ENCODE results near the gene CHMP5. TPM values are rescaled to one million over a fixed set of nuclear protein-coding genes. Genes with fewer than 3 reads are reported as not detected.

The CHMP5 gene
- total RNA-seq, 2 experiments from 2014 or later: 31.2 to 50.1 TPM

GRCh38 chr9:33242609-33243134 lies 22.2 kb upstream of the CHMP5 start:
- Histone ChIP-seq H4K20me1 (ENCODE audit: insufficient read depth, low read length) (no peaks in the 10 kb centered on the region), H3K9me3 (ENCODE audit: low read length) (no peaks in the 10 kb centered on the region), H3K27ac (ENCODE audit: low read depth, low read length, poor library complexity, severe bottlenecking) (no peak overlapping the region), H3K79me2 (ENCODE audit: insufficient read depth, low read depth, low read length) (no peaks in the 10 kb centered on the region), H3K4me1 (ENCODE audit: insufficient read depth, low read length, poor library complexity, severe bottlenecking) (no peaks in the 10 kb centered on the region), H3K9me2 (ENCODE audit: insufficient read depth, low read length) (no peaks in the 10 kb centered on the region), H3K36me3 (ENCODE audit: insufficient read depth, low read length) (no peaks in the 10 kb centered on the region), H3K4me2 (ENCODE audit: low read length) (no peak overlapping the region), H3K4me3 (ENCODE audit: low read depth, low read length, poor library complexity, severe bottlenecking) (no peak overlapping the region), H2AFZ (ENCODE audit: low read length) (no peak overlapping the region)
- ChIA-PET POLR2A (interaction anchor here (0.7 to 1.3 kb wide), 3 partner anchors 16 to 105 kb away, joined by 3 read pairs; no protein-coding TSS in a partner anchor), CTCF (ENCODE audit: unreplicated experiment) (no interaction called here)
- intact Hi-C loops (cut with micrococcal nuclease; ENCODE audit: unreplicated experiment): no loop called here
- BruUV-seq (replicated peaks): no TSS peak
- DNase-seq (ENCODE audit: low spot score): no peak
- no peak for TF ChIP-seq CTCF (conservative IDR thresholded peaks at IDR 0.05; ENCODE audit: low read length)
- TF ChIP-seq EZH2phosphoT487 (IDR thresholded peaks at IDR 0.05; ENCODE audit: borderline replicate concordance, low read depth, low read length): no peak

GRCh38 chr9:33244137-33244784 lies 20.6 kb upstream of the CHMP5 start:
- no TSS peak for BruUV-seq (replicated peaks)
- DNase-seq (ENCODE audit: low spot score): no peak
- Histone ChIP-seq H3K36me3 (ENCODE audit: insufficient read depth, low read length) (no peaks in the 10 kb centered on the region), H3K4me3 (ENCODE audit: low read depth, low read length, poor library complexity, severe bottlenecking) (no peak overlapping the region), H3K4me2 (ENCODE audit: low read length) (no peak overlapping the region), H2AFZ (ENCODE audit: low read length) (no peak overlapping the region), H3K79me2 (ENCODE audit: insufficient read depth, low read depth, low read length) (no peaks in the 10 kb centered on the region), H3K4me1 (ENCODE audit: insufficient read depth, low read length, poor library complexity, severe bottlenecking) (peaks cover 9% of the 10 kb centered on the region), H4K20me1 (ENCODE audit: insufficient read depth, low read length) (no peaks in the 10 kb centered on the region), H3K9me2 (ENCODE audit: insufficient read depth, low read length) (no peaks in the 10 kb centered on the region), H3K27ac (ENCODE audit: low read depth, low read length, poor library complexity, severe bottlenecking) (no peak overlapping the region), H3K9me3 (ENCODE audit: low read length) (no peaks in the 10 kb centered on the region)
- intact Hi-C loops (cut with micrococcal nuclease; ENCODE audit: unreplicated experiment): no loop called here
- ChIA-PET POLR2A (interaction anchor here (0.6 kb wide), 1 partner anchor 59 kb away, joined by 4 read pairs; no protein-coding TSS in a partner anchor), CTCF (ENCODE audit: unreplicated experiment) (no interaction called here)
- no peak for TF ChIP-seq EZH2phosphoT487 (IDR thresholded peaks at IDR 0.05; ENCODE audit: borderline replicate concordance, low read depth, low read length)

- Histone ChIP-seq H3K9me3 (ENCODE audit: low read length) (no peaks in the 10 kb centered on the region), H3K79me2 (ENCODE audit: insufficient read depth, low read depth, low read length) (no peaks in the 10 kb centered on the region), H3K4me2 (ENCODE audit: low read length) (no peak overlapping the region), H3K9me2 (ENCODE audit: insufficient read depth, low read length) (no peaks in the 10 kb centered on the region), H2AFZ (ENCODE audit: low read length) (no peak overlapping the region), H3K36me3 (ENCODE audit: insufficient read depth, low read length) (no peaks in the 10 kb centered on the region), H3K4me3 (ENCODE audit: low read depth, low read length, poor library complexity, severe bottlenecking) (no peak overlapping the region), H3K27ac (ENCODE audit: low read depth, low read length, poor library complexity, severe bottlenecking) (no peak overlapping the region), H3K4me1 (ENCODE audit: insufficient read depth, low read length, poor library complexity, severe bottlenecking) (peaks cover 20% of the 10 kb centered on the region), H4K20me1 (ENCODE audit: insufficient read depth, low read length) (no peaks in the 10 kb centered on the region)
- intact Hi-C loops (cut with micrococcal nuclease; ENCODE audit: unreplicated experiment): no loop called here
- DNase-seq (ENCODE audit: low spot score): no peak
- POLR2A ChIA-PET: no interaction called here
- TF ChIP-seq CTCF (conservative IDR thresholded peaks at IDR 0.05; ENCODE audit: low read length) (no peak), EZH2phosphoT487 (IDR thresholded peaks at IDR 0.05; ENCODE audit: borderline replicate concordance, low read depth, low read length) (no peak)
- BruUV-seq (replicated peaks): no TSS peak
- CTCF ChIA-PET (ENCODE audit: unreplicated experiment): no interaction called here
These were observed 19.5 kb upstream of the CHMP5 start for GRCh38 chr9:33245341-33245740.
